HG03439 (cell line): ENCODE data around the gene NEK1.

ENCODE experiments used
- ATAC-seq: cut with Tn5 transposase; IDR thresholded peaks from one replicate; pipeline ENCODE4 v1.9.1; 2021; ENCODE audit warnings: mild to moderate bottlenecking, moderate library complexity; ENCODE audit not compliant: unreplicated experiment

The NEK1 gene, protein sequence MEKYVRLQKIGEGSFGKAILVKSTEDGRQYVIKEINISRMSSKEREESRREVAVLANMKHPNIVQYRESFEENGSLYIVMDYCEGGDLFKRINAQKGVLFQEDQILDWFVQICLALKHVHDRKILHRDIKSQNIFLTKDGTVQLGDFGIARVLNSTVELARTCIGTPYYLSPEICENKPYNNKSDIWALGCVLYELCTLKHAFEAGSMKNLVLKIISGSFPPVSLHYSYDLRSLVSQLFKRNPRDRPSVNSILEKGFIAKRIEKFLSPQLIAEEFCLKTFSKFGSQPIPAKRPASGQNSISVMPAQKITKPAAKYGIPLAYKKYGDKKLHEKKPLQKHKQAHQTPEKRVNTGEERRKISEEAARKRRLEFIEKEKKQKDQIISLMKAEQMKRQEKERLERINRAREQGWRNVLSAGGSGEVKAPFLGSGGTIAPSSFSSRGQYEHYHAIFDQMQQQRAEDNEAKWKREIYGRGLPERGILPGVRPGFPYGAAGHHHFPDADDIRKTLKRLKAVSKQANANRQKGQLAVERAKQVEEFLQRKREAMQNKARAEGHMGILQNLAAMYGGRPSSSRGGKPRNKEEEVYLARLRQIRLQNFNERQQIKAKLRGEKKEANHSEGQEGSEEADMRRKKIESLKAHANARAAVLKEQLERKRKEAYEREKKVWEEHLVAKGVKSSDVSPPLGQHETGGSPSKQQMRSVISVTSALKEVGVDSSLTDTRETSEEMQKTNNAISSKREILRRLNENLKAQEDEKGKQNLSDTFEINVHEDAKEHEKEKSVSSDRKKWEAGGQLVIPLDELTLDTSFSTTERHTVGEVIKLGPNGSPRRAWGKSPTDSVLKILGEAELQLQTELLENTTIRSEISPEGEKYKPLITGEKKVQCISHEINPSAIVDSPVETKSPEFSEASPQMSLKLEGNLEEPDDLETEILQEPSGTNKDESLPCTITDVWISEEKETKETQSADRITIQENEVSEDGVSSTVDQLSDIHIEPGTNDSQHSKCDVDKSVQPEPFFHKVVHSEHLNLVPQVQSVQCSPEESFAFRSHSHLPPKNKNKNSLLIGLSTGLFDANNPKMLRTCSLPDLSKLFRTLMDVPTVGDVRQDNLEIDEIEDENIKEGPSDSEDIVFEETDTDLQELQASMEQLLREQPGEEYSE (N-terminal part only)

DNA sequence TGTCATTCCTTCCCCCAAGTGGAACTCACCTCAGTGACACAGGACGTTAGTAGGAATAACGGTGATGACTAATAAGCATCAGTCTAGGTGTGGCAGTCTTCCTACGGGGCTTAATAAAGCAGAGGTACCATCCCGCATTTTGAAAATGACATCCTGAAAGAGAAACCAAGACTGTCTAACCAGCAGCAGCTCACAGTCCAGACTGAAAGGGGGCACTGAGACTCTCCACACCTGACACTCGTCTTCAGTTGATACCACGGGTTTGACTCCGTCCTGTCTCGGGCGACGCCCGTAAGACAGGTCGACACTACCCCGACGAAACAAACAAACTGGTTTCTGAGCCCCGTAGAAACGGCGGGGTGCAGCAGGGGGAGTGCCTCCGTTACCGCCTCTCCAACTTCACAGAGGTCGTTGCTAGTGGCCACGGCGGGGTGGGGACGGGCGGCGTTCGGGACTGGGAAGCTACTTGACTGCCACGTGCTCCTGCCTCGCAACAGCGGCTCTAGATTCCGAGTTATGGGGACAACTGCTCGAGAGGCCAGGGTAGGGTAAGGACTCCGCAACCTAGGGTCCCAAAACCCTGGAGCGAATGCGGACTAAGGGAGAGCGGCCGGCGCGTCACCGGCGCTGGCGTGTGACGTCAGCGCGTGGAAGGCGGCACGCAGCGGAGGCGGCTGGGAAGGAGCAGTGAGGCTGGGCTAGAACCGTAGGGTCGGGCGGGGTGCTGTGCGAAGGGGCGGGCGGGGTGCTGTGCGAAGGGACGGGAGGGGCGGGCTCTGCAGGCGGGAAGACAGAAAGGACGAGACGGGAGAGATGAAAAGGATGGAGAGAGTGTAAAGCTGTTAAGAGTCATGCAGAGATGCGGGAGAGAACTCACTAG, at the start of gene NEK1:
Gene NEK1 (minus strand): TSS at position 593 of the 880 bp plus-strand sequence. CDS start 9,953 bp downstream, outside the sequence.
- ATAC-seq = peak; percentile 94

DNA sequence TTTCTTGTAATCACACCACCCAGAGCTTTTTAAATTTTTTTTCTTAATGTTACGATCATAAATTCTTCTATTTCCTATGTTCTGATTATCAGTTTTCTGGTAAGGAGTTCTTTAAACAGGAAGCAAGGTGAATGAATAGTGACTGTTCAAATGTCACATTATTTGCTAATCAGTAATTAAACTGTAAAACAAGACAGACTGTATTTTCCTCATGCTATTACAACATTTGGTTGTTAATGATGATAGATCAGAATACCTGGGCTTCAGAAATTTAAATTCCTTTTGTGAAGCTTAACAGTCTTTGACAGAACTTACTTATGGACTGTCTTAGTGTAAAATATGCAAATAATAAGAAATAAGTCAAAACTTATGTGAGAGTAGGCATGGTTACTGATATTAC, 49.4 kb upstream of the NEK1 start:
- no peak for ATAC-seq

- ATAC-seq = no peak
These were observed 48.5 kb upstream of the NEK1 start for GRCh38 chr4:169660929-169661328.

- ATAC-seq = peak; percentile 95
These were observed 47.6 kb upstream of the NEK1 start for GRCh38 chr4:169659716-169660670.

DNA sequence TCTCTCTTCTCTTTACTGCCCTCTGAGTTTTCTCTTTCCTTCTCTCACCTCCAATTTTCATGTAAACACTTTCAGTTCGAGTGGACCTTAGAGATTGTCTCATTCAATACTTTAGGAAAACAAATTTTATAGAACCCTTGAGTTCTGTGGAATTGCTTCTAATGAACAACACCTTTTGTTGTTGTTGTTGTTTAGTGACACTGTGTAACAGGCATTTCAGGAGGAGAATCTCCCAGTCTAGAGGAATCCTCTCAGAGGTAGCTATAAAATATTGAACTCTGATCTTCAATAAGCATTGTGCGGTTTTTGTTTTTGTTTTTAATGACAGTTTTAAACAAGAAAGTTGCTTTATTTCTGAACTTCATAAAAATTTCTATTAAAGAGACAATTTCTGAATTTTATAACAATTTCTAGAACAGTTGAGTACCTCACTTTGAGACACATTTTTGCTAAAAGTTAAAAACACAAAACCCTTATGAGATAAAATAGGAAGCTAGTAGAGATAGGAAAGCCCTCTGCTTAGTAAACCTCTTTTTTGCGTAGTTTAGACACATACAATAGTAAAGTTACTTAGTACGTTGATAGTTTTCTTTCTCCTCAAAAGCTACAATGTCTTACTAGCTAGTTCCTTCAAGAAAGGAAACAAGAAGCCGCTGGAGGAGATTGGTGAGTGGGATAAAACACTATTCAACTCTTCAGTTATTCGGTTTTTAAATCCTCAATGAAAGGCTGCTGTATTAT, 46.8 kb upstream of the NEK1 start:
- ATAC-seq = no peak

DNA sequence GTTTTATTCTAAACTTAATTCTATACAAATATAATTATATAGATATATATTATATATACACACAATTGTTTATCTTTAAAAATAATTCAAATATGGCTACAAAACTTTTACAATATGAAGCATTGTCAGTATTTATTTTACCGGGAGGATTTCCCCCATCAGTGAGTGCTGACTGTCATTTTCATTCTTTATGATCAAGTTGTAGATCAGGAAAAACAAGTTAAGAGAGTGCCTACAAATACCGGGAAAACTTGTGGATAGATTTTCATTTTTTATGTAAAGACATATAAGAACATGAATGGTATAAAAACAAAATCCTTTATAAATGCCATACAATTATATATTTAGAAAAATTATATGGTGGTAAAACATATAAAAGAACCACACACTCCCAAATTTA, 45.8 kb upstream of the NEK1 start:
- no peak for ATAC-seq

DNA sequence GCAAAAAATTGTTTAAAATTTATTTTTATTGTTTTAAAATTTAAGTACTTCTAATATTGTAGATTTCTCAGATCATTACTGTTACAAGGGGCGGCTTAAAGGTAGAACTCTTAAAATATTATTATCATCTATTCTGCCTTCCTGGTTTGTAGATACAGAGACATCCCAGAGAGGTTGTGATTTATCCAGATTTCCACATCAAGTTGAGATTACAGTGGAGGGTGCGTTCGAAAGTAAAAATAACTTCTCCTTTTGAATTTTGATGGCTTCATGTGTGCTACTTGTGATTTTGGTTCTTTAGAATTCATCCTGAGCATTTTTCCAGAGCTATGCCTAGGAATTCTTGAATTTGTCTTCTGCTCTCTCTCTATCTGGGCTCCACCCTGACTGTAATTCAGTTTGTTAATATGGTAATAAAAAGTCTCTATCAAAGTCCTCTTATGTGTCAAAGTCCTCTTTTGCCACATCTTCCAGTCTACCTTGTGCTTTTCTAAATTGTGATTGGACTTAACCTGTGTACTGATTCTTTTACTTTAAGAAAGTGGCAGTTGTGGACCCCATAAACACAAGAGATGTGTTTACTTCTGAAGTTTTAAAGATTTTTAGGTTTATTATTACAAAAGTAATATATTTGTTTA, 45.2 kb upstream of the NEK1 start:
- no peak for ATAC-seq

DNA sequence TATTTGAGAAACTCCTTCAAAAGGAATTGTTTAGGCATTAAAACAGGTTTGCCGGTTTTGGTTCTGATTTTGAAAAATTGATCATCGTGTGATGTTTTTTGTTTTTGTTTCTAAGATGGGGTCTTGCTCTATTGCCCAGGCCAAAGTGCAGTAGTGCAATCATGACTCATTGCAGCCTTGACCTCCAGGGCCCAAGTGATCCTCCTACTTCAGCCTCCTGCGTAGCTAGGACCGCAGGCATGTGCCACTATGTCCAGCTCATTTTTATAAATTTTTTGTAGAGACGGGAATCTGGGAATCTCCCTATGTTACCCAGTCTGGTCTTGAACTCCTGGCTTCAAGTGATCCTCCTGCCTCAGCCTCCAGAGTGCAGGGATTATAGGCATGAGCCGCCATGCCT, 43.0 kb upstream of the NEK1 start:
- ATAC-seq = no peak

DNA sequence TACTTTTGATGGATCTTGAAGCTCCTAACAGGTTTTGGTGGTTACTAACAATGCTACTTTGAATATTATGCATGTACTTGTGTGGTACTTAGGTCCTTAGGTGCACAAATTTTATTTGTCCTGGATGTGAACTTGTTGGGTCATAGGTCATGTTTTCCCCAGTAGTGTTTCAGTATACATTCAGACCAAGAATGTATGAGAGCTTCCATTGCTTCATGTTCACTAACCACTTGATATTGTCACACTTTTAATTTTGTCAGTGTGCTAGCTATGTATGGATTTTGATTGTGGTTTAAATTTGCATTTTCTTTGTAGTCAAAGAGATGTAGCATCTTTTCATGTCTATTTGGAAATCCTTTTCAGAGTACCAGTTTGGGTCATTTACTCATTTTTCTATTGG, 40.2 kb upstream of the NEK1 start:
- ATAC-seq = no peak

GRCh38 chr4:169650227-169650936, 38.0 kb upstream of the NEK1 start:
- no peak for ATAC-seq

- ATAC-seq = no peak
These were observed 37.3 kb upstream of the NEK1 start for GRCh38 chr4:169649545-169650226.

GRCh38 chr4:169645627-169646026, 33.2 kb upstream of the NEK1 start:
- no peak for ATAC-seq

GRCh38 chr4:169644802-169645201, 32.4 kb upstream of the NEK1 start:
- no peak for ATAC-seq

GRCh38 chr4:169640261-169640870, 28.0 kb upstream of the NEK1 start:
- ATAC-seq = no peak

- ATAC-seq = no peak
These were observed 22.6 kb upstream of the NEK1 start for GRCh38 chr4:169634975-169635374.

DNA sequence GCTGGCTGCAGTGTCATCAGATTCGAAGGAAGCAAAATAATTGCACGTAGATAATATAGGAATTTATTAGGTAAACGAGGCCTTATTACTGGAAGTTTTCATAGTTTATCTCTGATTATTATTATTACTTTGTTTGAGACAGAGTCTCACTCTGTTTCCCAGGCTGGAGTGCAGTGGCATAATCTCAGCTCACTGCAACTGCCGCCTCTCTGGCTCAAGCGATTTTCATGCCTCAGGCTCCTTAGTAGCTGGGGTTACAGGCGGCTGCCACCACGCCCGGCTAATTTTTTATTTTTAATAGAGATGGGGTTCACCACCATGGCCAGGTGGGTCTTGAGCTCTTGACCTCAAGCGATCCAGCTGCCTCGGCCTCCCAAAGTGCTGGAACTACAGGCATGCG, 20.5 kb upstream of the NEK1 start:
- ATAC-seq = no peak
